GM18867 (cell line): ENCODE measurements around the gene PGBD5.

Experiments used
- ATAC-seq: cut with Tn5 transposase; IDR thresholded peaks from one replicate; pipeline ENCODE4 v1.9.1; 2021; ENCODE audit warnings: mild to moderate bottlenecking, moderate library complexity; ENCODE audit not compliant: unreplicated experiment

Gene PGBD5

GRCh38 chr1:230307213-230307612 lies 118.9 kb downstream of the PGBD5 start:
- no peak for ATAC-seq

GRCh38 chr1:230306169-230306568 lies 120.0 kb downstream of the PGBD5 start:
- ATAC-seq: peak; percentile 85

GRCh38 chr1:230303822-230304221 lies 122.3 kb downstream of the PGBD5 start:
- no peak for ATAC-seq

GRCh38 chr1:230303069-230303468 lies 123.1 kb downstream of the PGBD5 start:
- no peak for ATAC-seq

- no peak for ATAC-seq
Observed at GRCh38 chr1:230301822-230302221, 124.3 kb downstream of the PGBD5 start.

GRCh38 chr1:230301322-230301721 lies 124.8 kb downstream of the PGBD5 start:
- ATAC-seq: no peak

- no peak for ATAC-seq
Observed at GRCh38 chr1:230300322-230301301, 125.5 kb downstream of the PGBD5 start.

GRCh38 chr1:230299191-230300006 lies 126.7 kb downstream of the PGBD5 start:
- ATAC-seq: no peak

GRCh38 chr1:230295367-230295766 lies 130.8 kb downstream of the PGBD5 start:
- no peak for ATAC-seq

- no peak for ATAC-seq
Observed at GRCh38 chr1:230293390-230293700, 132.8 kb downstream of the PGBD5 start.

GRCh38 chr1:230292689-230293389 lies 133.3 kb downstream of the PGBD5 start:
- no peak for ATAC-seq

- no peak for ATAC-seq
Observed at GRCh38 chr1:230291731-230292620, 134.2 kb downstream of the PGBD5 start.

- ATAC-seq: no peak
Observed at GRCh38 chr1:230289350-230289644, 136.8 kb downstream of the PGBD5 start.

GRCh38 chr1:230288641-230289349 lies 137.3 kb downstream of the PGBD5 start:
- no peak for ATAC-seq

- ATAC-seq: no peak
Observed at GRCh38 chr1:230287674-230288315, 138.3 kb downstream of the PGBD5 start.

- no peak for ATAC-seq
Observed at GRCh38 chr1:230286890-230287269, 139.3 kb downstream of the PGBD5 start.

- no peak for ATAC-seq
Observed at GRCh38 chr1:230286166-230286889, 139.8 kb downstream of the PGBD5 start.

- ATAC-seq: no peak
Observed at GRCh38 chr1:230285351-230285750, 140.8 kb downstream of the PGBD5 start.

GRCh38 chr1:230284891-230285290 lies 141.2 kb downstream of the PGBD5 start:
- no peak for ATAC-seq
